DND-41 (cell line): ENCODE measurements around the gene PDCD11.

ENCODE experiments used
- CTCF ChIP-seq: IDR thresholded peaks from 2 replicates; pipeline ENCODE4 v1.5.1; 2012; ENCODE audit warnings: borderline replicate concordance, low read length, moderate library complexity, mild to moderate bottlenecking; ENCODE audit not compliant: poor library complexity, severe bottlenecking; ENCODE audit errors: extremely low read depth
- EZH2 ChIP-seq: IDR thresholded peaks from 3 replicates; pipeline ENCODE4 v1.6.1; 2012; ENCODE audit warnings: borderline replicate concordance, low read depth, mild to moderate bottlenecking, moderate library complexity, low read length, inconsistent platforms; ENCODE audit not compliant: severe bottlenecking

- TF ChIP-seq CTCF (no peak), EZH2 (no peak)
Observed at GRCh38 chr10:103457896-103458583, 61.6 kb downstream of the PDCD11 start.
